K562 (cell line): Measurements from ENCODE around the gene CC2D1A. TPM values are rescaled to one million over a fixed set of nuclear protein-coding genes. Genes with fewer than 3 reads are reported as not detected.
A peak's percentile ranks its signal among the peaks of the same experiment; 100 is the strongest.

Source experiments
- ATF2 ChIP-seq: sonication (generic); formaldehyde crosslinking; IDR thresholded peaks from 2 replicates; pipeline ENCODE4 v1.8.1; 2022; ENCODE audit warnings: missing genetic modification reagents
- CBFA2T2 ChIP-seq: fragments of 450-650 bp; conservative IDR thresholded peaks from 2 replicates; pipeline ENCODE4 v1.6.1; 2017; ENCODE audit warnings: mild to moderate bottlenecking
- CBFB ChIP-seq: sonication (generic); formaldehyde crosslinking; IDR thresholded peaks from 2 replicates; pipeline ENCODE4 v1.4.0; 2020; ENCODE audit warnings: mild to moderate bottlenecking, missing genetic modification reagents
- CTBP1 ChIP-seq: fragments of 450-650 bp; IDR thresholded peaks from 2 replicates; pipeline ENCODE4 v1.6.1; 2016; ENCODE audit warnings: borderline replicate concordance
- E2F8 ChIP-seq: fragments of 450-650 bp; IDR thresholded peaks from 2 replicates; pipeline ENCODE4 v1.7.1; 2018; ENCODE audit warnings: mild to moderate bottlenecking, low read depth; ENCODE audit not compliant: partially characterized antibody
- EWSR1 ChIP-seq: fragments of 450-650 bp; IDR thresholded peaks from 2 replicates; pipeline ENCODE4 v1.6.1; 2018; ENCODE audit warnings: borderline replicate concordance, mild to moderate bottlenecking, low read depth, moderate library complexity; ENCODE audit not compliant: partially characterized antibody
- FOXK2 ChIP-seq, 2 experiments: fragments of 450-650 bp; IDR thresholded peaks in 1 of 2; conservative IDR thresholded peaks in 1 of 2; 2 replicates each; pipeline ENCODE4 v1.6.1; 2016; ENCODE audit warnings: low read depth in 2 of 2, mild to moderate bottlenecking in 1 of 2
- FOXM1 ChIP-seq, 2 experiments: fragments of 450-650 bp in 1 of 2; sonication (generic) in 1 of 2; formaldehyde crosslinking in 1 of 2; IDR thresholded peaks; 2 replicates each; pipeline versions ENCODE4 v1.6.1 to v1.9.0; 2017 to 2022; ENCODE audit warnings: low read depth in 2 of 2, mild to moderate bottlenecking in 2 of 2, missing genetic modification reagents in 1 of 2, moderate library complexity in 1 of 2
- GMEB1 ChIP-seq: fragments of 250-450 bp; sonication (Bioruptor Pico); IDR thresholded peaks from 2 replicates; pipeline ENCODE4 v1.4.0; 2020; ENCODE audit warnings: mild to moderate bottlenecking
- NCOA4 ChIP-seq: fragments of 450-650 bp; IDR thresholded peaks from 2 replicates; pipeline ENCODE4 v1.6.1; 2018; ENCODE audit warnings: mild to moderate bottlenecking; ENCODE audit not compliant: partially characterized antibody
- NCOR1 ChIP-seq: fragments of 450-650 bp; IDR thresholded peaks from 2 replicates; pipeline ENCODE4 v1.6.1; 2016; ENCODE audit warnings: mild to moderate bottlenecking, moderate library complexity
- PKNOX1 ChIP-seq: fragments of 450-650 bp; IDR thresholded peaks from 2 replicates; pipeline ENCODE4 v1.6.1; 2016
- PTBP1 ChIP-seq: fragments of 200-400 bp; formaldehyde crosslinking; IDR thresholded peaks from 2 replicates; pipeline ENCODE4 v1.6.1; 2017; ENCODE audit warnings: low read depth, low read length
- SMARCA4 ChIP-seq: fragments of 450-650 bp; IDR thresholded peaks from 2 replicates; pipeline ENCODE4 v1.6.1; 2016
- TAF15 ChIP-seq: fragments of 200-400 bp; formaldehyde crosslinking; IDR thresholded peaks from 2 replicates; pipeline ENCODE4 v1.6.1; 2017; ENCODE audit warnings: mild to moderate bottlenecking, low read depth, low read length, moderate library complexity
- TOE1 ChIP-seq, 2 experiments: fragments of 450-650 bp in 1 of 2; sonication (generic) in 1 of 2; formaldehyde crosslinking in 1 of 2; IDR thresholded peaks; 2 replicates each; pipeline versions ENCODE4 v1.7.1 to v1.8.0; 2016 to 2022; ENCODE audit warnings: borderline replicate concordance in 2 of 2, mild to moderate bottlenecking in 2 of 2, antibody characterized with exemption in 1 of 2, inconsistent platforms in 1 of 2, low read depth in 1 of 2, missing genetic modification reagents in 1 of 2, moderate library complexity in 1 of 2
- ZFP91 ChIP-seq: sonication (generic); formaldehyde crosslinking; IDR thresholded peaks from 2 replicates; pipeline ENCODE4 v1.8.0; 2022; ENCODE audit warnings: mild to moderate bottlenecking, missing genetic modification reagents
- ZKSCAN3 ChIP-seq: fragments of 250-450 bp; sonication (Bioruptor Pico); IDR thresholded peaks from 2 replicates; pipeline ENCODE4 v1.4.0; 2020
- ZNF175 ChIP-seq: fragments of 200-800 bp; sonication (Bioruptor generic); IDR thresholded peaks from 2 replicates; pipeline ENCODE4 v1.6.1; 2016; ENCODE audit warnings: low read depth, mild to moderate bottlenecking, missing genetic modification characterization, missing compliant biosample characterization
- ZNF431 ChIP-seq: sonication (generic); formaldehyde crosslinking; IDR thresholded peaks from 2 replicates; pipeline ENCODE4 v1.8.0; 2022; ENCODE audit warnings: mild to moderate bottlenecking, missing genetic modification reagents
- polyA plus RNA-seq, 8 experiments: library from polyadenylated mRNA; depleted of rRNA in 4 of 8; stranded (reverse) in 5 of 8; unstranded in 3 of 8; fragments of >200 nt; fragmentation: Nextera tagmentation in 2 of 8; fragmentation: Illumina TruSeq in 1 of 8; extraction: Ambion mirVana in 2 of 8; extraction: Trizol in 1 of 8; gene quantifications; 2 replicates each; pipeline versions ENCODE4 v1.2.1 to v1.2.3, GENCODE V29; 2011 to 2014; ENCODE audit warnings: inconsistent platforms in 1 of 8, missing spikeins in 1 of 8
- total RNA-seq, 7 experiments: library from RNA; depleted of rRNA in 6 of 7; stranded (reverse); fragments of >200 nt in 6 of 7; fragmentation: Illumina TruSeq in 2 of 7; extraction: Trizol in 2 of 7; gene quantifications; 2 replicates each; pipeline versions ENCODE4 v1.2.1 to v1.2.3, GENCODE V29; 2011 to 2021; ENCODE audit warnings: low replicate concordance in 1 of 7

Gene CC2D1A
- total and polyA plus RNA-seq, 9 of the 15 experiments (the other 6 are each of a cell fraction or from before 2014, with no cell fraction given): 0.32 to 31.0 (median 12.9) TPM

GRCh38 chr19:13856497-13856896 is 49.5 kb upstream of the CC2D1A start (continued):
- no peak for TF ChIP-seq FOXM1 (IDR thresholded peaks at IDR 0.05; ENCODE audit: low read depth)
- no peak for TF ChIP-seq FOXM1 (CRISPR knock-in tag; IDR thresholded peaks at IDR 0.05; ENCODE audit: low read depth)
- no peak for TF ChIP-seq EWSR1
- TF ChIP-seq FOXK2 (conservative IDR thresholded peaks at IDR 0.05 in 1 of 2, IDR thresholded peaks at IDR 0.05 in 1 of 2; ENCODE audit: low read depth in 2 of 2): no peak
- no peak for TF ChIP-seq ZNF431
- TF ChIP-seq GMEB1 (CRISPR knock-in tag): no peak
- peak; percentile 66 for TF ChIP-seq SMARCA4
- no peak for TF ChIP-seq NCOR1
- no peak for TF ChIP-seq PTBP1
- peak; percentile 32; the same call in 1 of the 2 replicates for TF ChIP-seq CTBP1
- TF ChIP-seq ZNF175 (CRISPR knock-in tag): no peak
- TF ChIP-seq ZFP91 (CRISPR knock-in tag): no peak
- no peak for TF ChIP-seq NCOA4
- TF ChIP-seq CBFA2T2: no peak
- no peak for TF ChIP-seq E2F8
- TF ChIP-seq CBFB: no peak
- no peak for TF ChIP-seq TOE1 (IDR thresholded peaks at IDR 0.05; ENCODE audit: borderline replicate concordance)
- TF ChIP-seq TOE1 (CRISPR knock-in tag; IDR thresholded peaks at IDR 0.05; ENCODE audit: borderline replicate concordance, low read depth): no peak
- peak; percentile 34; the same call in 1 of the 2 replicates for TF ChIP-seq PKNOX1
- TF ChIP-seq ATF2 (CRISPR knock-in tag): no peak
- TF ChIP-seq ZKSCAN3 (CRISPR knock-in tag): no peak
- TF ChIP-seq TAF15: no peak
